ENCODE data around the gene NUMBL.

The NUMBL gene

GRCh38 chr19:40687525-40688016 lies 2.9 kb downstream of the NUMBL start:
- H3K4me3 ChIP-seq (ENCODE audit: low read depth, low read length), result peak overlapping the region; percentile 93
- TF ChIP-seq CTCF (IDR thresholded peaks at IDR 0.05; ENCODE audit: low read depth, low read length), result no peak

- H3K4me3 ChIP-seq (ENCODE audit: low read depth, low read length), result no peak overlapping the region
- TF ChIP-seq CTCF (IDR thresholded peaks at IDR 0.05; ENCODE audit: low read depth, low read length), result no peak
These were observed 3.4 kb downstream of the NUMBL start for GRCh38 chr19:40686882-40687524.

- no peak overlapping the region for H3K4me3 ChIP-seq (ENCODE audit: low read depth, low read length)
- no peak for TF ChIP-seq CTCF (IDR thresholded peaks at IDR 0.05; ENCODE audit: low read depth, low read length)
These were observed 4.9 kb downstream of the NUMBL start for GRCh38 chr19:40685563-40685962.

GRCh38 chr19:40685016-40685526 lies 5.4 kb downstream of the NUMBL start:
- no peak overlapping the region for H3K4me3 ChIP-seq (ENCODE audit: low read depth, low read length)
- TF ChIP-seq CTCF (IDR thresholded peaks at IDR 0.05; ENCODE audit: low read depth, low read length), result no peak

- no peak overlapping the region for H3K4me3 ChIP-seq (ENCODE audit: low read depth, low read length)
- no peak for TF ChIP-seq CTCF (IDR thresholded peaks at IDR 0.05; ENCODE audit: low read depth, low read length)
These were observed 6.2 kb downstream of the NUMBL start for GRCh38 chr19:40684280-40684679.

GRCh38 chr19:40683437-40683836 lies 7.0 kb downstream of the NUMBL start:
- no peak overlapping the region for H3K4me3 ChIP-seq (ENCODE audit: low read depth, low read length)
- TF ChIP-seq CTCF (IDR thresholded peaks at IDR 0.05; ENCODE audit: low read depth, low read length), result no peak

GRCh38 chr19:40682431-40682964 lies 8.0 kb downstream of the NUMBL start:
- H3K4me3 ChIP-seq (ENCODE audit: low read depth, low read length), result no peak overlapping the region
- no peak for TF ChIP-seq CTCF (IDR thresholded peaks at IDR 0.05; ENCODE audit: low read depth, low read length)
